Stimulated activated CD8-positive, alpha-beta memory T cell treated with anti-CD3 and anti-CD28 coated beads, Interleukin-2, amount 100 ng/mL, for 1 hour (primary cell): ENCODE data around the gene FOXD2.

Experiments used
- DNase-seq, 2 donors: peaks; one replicate each; pipeline ENCODE4 v3.0.0-alpha.2; 2020; ENCODE audit warnings: low read depth in 2 of 2

Gene FOXD2

GRCh38 chr1:47437447-47438164, at the start of gene FOXD2:
FOXD2 (plus strand) TSS chr1:47438044; CDS start chr1:47438136, 92 bp downstream.
- DNase-seq, result peak; percentile 78 to 88

GRCh38 chr1:47388891-47389238, 49.0 kb upstream of the FOXD2 start:
- DNase-seq, result no peak

GRCh38 chr1:47389731-47390130, 48.1 kb upstream of the FOXD2 start:
- DNase-seq, result no peak

- no peak for DNase-seq
These were observed 47.0 kb upstream of the FOXD2 start for GRCh38 chr1:47390843-47391242.

GRCh38 chr1:47393141-47393540, 44.7 kb upstream of the FOXD2 start:
- no peak for DNase-seq

GRCh38 chr1:47395433-47395832, 42.4 kb upstream of the FOXD2 start:
- DNase-seq, result no peak

- no peak for DNase-seq
These were observed 41.1 kb upstream of the FOXD2 start for GRCh38 chr1:47396671-47397196.

- DNase-seq, result no peak
These were observed 38.6 kb upstream of the FOXD2 start for GRCh38 chr1:47399138-47399845.

- no peak for DNase-seq
These were observed 38.0 kb upstream of the FOXD2 start for GRCh38 chr1:47399846-47400155.

- no peak for DNase-seq
These were observed 36.1 kb upstream of the FOXD2 start for GRCh38 chr1:47401761-47402160.

- no peak for DNase-seq
These were observed 35.3 kb upstream of the FOXD2 start for GRCh38 chr1:47402591-47402990.

- no peak for DNase-seq
These were observed 34.4 kb upstream of the FOXD2 start for GRCh38 chr1:47403321-47403910.

- DNase-seq, result no peak
These were observed 32.1 kb upstream of the FOXD2 start for GRCh38 chr1:47405697-47406096.

- DNase-seq, result no peak
These were observed 30.9 kb upstream of the FOXD2 start for GRCh38 chr1:47406966-47407365.

- no peak for DNase-seq
These were observed 30.4 kb upstream of the FOXD2 start for GRCh38 chr1:47407481-47407880.

GRCh38 chr1:47409311-47410067, 28.4 kb upstream of the FOXD2 start:
- no peak for DNase-seq

GRCh38 chr1:47410068-47410455, 27.8 kb upstream of the FOXD2 start:
- DNase-seq, result no peak

- no peak for DNase-seq
These were observed 26.4 kb upstream of the FOXD2 start for GRCh38 chr1:47411436-47411835.

GRCh38 chr1:47412437-47412836, 25.4 kb upstream of the FOXD2 start:
- DNase-seq, result no peak

GRCh38 chr1:47415728-47416318, 22.0 kb upstream of the FOXD2 start, which contains the start of gene FOXE3:
FOXE3 (plus strand) TSS chr1:47416285; CDS start chr1:47416316, 31 bp downstream.
- DNase-seq, result no peak

- no peak for DNase-seq
These were observed 21.3 kb upstream of the FOXD2 start for GRCh38 chr1:47416319-47417169.
